Measurements from ENCODE around the gene MBOAT1.

DNA sequence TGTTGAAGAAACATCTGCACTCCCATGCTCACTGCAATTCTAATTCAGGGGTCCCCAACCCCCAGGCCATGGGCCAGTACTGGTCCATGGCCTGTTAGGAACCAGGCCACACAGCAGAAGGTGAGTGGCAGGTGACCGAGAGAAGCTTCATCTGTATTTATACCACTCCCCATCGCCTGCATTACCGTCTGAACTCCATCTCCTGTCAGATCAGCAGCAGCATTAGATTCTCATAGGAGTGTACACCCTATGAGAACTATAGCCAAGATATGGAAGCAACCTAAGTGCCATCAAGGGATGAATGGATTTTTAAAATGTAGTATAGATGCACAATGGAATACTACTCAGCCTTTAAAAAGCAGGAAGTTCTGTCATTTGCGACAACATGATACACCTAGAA is 53.2 kb downstream of the MBOAT1 start:
- TF ChIP-seq, protein P1, sequence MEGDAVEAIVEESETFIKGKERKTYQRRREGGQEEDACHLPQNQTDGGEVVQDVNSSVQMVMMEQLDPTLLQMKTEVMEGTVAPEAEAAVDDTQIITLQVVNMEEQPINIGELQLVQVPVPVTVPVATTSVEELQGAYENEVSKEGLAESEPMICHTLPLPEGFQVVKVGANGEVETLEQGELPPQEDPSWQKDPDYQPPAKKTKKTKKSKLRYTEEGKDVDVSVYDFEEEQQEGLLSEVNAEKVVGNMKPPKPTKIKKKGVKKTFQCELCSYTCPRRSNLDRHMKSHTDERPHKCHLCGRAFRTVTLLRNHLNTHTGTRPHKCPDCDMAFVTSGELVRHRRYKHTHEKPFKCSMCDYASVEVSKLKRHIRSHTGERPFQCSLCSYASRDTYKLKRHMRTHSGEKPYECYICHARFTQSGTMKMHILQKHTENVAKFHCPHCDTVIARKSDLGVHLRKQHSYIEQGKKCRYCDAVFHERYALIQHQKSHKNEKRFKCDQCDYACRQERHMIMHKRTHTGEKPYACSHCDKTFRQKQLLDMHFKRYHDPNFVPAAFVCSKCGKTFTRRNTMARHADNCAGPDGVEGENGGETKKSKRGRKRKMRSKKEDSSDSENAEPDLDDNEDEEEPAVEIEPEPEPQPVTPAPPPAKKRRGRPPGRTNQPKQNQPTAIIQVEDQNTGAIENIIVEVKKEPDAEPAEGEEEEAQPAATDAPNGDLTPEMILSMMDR (tag by site-specific recombination; IDR thresholded peaks at IDR 0.05), result no peak
- TF ChIP-seq YY1 (tag by site-specific recombination; IDR thresholded peaks at IDR 0.05) (no peak), ZNF239 (tag by site-specific recombination; IDR thresholded peaks at IDR 0.05) (no peak), ZNF341 (tag by site-specific recombination; IDR thresholded peaks at IDR 0.05; ENCODE audit: low read depth) (no peak), ZEB2 (tag by site-specific recombination; IDR thresholded peaks at IDR 0.05) (no peak), GLIS1 (tag by site-specific recombination; IDR thresholded peaks at IDR 0.05) (no peak), ZNF274 (IDR thresholded peaks at IDR 0.05; ENCODE audit: low read length) (no peak), ZNF274 (tag by site-specific recombination; IDR thresholded peaks at IDR 0.05; ENCODE audit: borderline replicate concordance) (no peak), ZNF366 (tag by site-specific recombination; conservative IDR thresholded peaks at IDR 0.05) (no peak)

All from HEK293 (cell line).